Testis (tissue), 2 donors: Measurements from ENCODE around the gene S100A5.

Experiments used
- CTCF ChIP-seq, 3 experiments: fragments of 450-650 bp in 2 of 3; fragments of 200-600 bp in 1 of 3; sonication (generic) in 1 of 3; IDR thresholded peaks; one replicate each; pipeline ENCODE4 v1.5.1; 2016 to 2019; ENCODE audit warnings: antibody characterized with exemption in 3 of 3, mild to moderate bottlenecking in 2 of 3, moderate library complexity in 1 of 3
- POLR2A ChIP-seq: fragments of 450-650 bp; IDR thresholded peaks from one replicate; pipeline ENCODE4 v1.6.1; 2017; ENCODE audit warnings: antibody characterized with exemption, mild to moderate bottlenecking, moderate library complexity

- no peak for TF ChIP-seq CTCF (IDR thresholded peaks at IDR 0.05)
- no peak for TF ChIP-seq POLR2A
Observed at GRCh38 chr1:153534226-153534924, 6.4 kb downstream of the S100A5 start.
